NB4 (cell line): ENCODE results near the gene GPR39.

Experiments
- CTCF ChIP-seq: IDR thresholded peaks from one replicate; pipeline ENCODE4 v1.5.1; 2012; ENCODE audit warnings: low read depth, low read length
- MAX ChIP-seq: IDR thresholded peaks from 2 replicates; pipeline ENCODE4 v1.6.1; 2011; ENCODE audit warnings: low read depth, low read length
- MYC ChIP-seq: IDR thresholded peaks from 2 replicates; pipeline ENCODE4 v1.6.1; 2011; ENCODE audit warnings: low read depth, low read length
- POLR2A ChIP-seq: IDR thresholded peaks from 2 replicates; pipeline ENCODE4 v1.6.1; 2011; ENCODE audit warnings: mild to moderate bottlenecking; ENCODE audit not compliant: insufficient read length; ENCODE audit errors: extremely low read depth

GRCh38 chr2:132550946-132551345 is 134.3 kb downstream of the GPR39 start:
- TF ChIP-seq CTCF, result no peak
- no peak for TF ChIP-seq MAX
- TF ChIP-seq POLR2A, result no peak
- TF ChIP-seq MYC, result no peak
